ENCODE data around the gene UBN1.

DNA sequence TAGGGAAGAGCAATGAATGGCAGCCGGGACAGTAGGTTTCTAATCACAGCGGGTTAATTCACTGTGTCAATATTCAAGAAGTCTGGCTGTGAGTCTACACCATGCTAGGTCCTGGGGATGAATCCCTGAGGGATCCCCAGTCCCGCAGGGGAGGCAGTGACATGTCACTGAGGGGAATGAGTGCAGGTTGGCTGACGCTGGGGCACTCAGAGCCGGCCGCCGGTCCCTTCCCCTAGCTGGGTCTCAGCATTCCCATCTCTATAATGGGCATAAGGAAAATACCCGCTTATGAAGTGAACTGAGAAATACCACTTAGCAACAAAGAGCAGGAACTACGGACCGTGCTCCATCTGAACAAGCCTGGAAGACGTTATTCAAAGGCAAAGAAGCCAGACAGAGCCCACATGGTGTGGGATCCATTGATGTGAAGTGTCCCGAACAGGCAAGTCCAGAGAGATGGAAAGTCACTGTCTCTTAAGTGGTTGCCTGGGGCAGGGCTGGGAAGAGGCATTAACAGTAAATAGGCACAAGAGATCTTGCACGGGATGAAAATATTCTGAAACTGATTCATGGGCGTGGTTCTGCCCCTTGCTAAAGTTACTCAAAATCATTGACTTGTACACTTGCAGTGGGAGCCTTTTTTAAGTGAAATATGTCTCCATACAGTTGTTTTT lies 57.8 kb downstream of the UBN1 start:
- TF ChIP-seq ZNF565 (CRISPR knock-in tag; conservative IDR thresholded peaks at IDR 0.05; ENCODE audit: low read depth) (no peak), PPARA (CRISPR knock-in tag; IDR thresholded peaks at IDR 0.05; ENCODE audit: borderline replicate concordance) (no peak), OSR1 (CRISPR knock-in tag; IDR thresholded peaks at IDR 0.05) (no peak), CSDC2 (CRISPR knock-in tag; IDR thresholded peaks at IDR 0.05) (no peak), TOX (CRISPR knock-in tag; IDR thresholded peaks at IDR 0.05; ENCODE audit: borderline replicate concordance) (no peak), ZFP30 (CRISPR knock-in tag; IDR thresholded peaks at IDR 0.05) (no peak), ARNTL (CRISPR knock-in tag; IDR thresholded peaks at IDR 0.05; ENCODE audit: borderline replicate concordance, low read depth) (no peak), RARB (CRISPR knock-in tag; IDR thresholded peaks at IDR 0.05) (no peak)
- TF ChIP-seq, protein P1, sequence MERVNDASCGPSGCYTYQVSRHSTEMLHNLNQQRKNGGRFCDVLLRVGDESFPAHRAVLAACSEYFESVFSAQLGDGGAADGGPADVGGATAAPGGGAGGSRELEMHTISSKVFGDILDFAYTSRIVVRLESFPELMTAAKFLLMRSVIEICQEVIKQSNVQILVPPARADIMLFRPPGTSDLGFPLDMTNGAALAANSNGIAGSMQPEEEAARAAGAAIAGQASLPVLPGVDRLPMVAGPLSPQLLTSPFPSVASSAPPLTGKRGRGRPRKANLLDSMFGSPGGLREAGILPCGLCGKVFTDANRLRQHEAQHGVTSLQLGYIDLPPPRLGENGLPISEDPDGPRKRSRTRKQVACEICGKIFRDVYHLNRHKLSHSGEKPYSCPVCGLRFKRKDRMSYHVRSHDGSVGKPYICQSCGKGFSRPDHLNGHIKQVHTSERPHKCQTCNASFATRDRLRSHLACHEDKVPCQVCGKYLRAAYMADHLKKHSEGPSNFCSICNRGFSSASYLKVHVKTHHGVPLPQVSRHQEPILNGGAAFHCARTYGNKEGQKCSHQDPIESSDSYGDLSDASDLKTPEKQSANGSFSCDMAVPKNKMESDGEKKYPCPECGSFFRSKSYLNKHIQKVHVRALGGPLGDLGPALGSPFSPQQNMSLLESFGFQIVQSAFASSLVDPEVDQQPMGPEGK (CRISPR knock-in tag; IDR thresholded peaks at IDR 0.05; ENCODE audit: borderline replicate concordance), result no peak
- TF ChIP-seq, protein P2, sequence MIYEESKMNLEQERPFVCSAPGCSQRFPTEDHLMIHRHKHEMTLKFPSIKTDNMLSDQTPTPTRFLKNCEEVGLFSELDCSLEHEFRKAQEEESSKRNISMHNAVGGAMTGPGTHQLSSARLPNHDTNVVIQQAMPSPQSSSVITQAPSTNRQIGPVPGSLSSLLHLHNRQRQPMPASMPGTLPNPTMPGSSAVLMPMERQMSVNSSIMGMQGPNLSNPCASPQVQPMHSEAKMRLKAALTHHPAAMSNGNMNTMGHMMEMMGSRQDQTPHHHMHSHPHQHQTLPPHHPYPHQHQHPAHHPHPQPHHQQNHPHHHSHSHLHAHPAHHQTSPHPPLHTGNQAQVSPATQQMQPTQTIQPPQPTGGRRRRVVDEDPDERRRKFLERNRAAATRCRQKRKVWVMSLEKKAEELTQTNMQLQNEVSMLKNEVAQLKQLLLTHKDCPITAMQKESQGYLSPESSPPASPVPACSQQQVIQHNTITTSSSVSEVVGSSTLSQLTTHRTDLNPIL (CRISPR knock-in tag; IDR thresholded peaks at IDR 0.05; ENCODE audit: low read depth), result no peak
